ENCODE measurements around the gene LYZL4.

The LYZL4 gene

DNA sequence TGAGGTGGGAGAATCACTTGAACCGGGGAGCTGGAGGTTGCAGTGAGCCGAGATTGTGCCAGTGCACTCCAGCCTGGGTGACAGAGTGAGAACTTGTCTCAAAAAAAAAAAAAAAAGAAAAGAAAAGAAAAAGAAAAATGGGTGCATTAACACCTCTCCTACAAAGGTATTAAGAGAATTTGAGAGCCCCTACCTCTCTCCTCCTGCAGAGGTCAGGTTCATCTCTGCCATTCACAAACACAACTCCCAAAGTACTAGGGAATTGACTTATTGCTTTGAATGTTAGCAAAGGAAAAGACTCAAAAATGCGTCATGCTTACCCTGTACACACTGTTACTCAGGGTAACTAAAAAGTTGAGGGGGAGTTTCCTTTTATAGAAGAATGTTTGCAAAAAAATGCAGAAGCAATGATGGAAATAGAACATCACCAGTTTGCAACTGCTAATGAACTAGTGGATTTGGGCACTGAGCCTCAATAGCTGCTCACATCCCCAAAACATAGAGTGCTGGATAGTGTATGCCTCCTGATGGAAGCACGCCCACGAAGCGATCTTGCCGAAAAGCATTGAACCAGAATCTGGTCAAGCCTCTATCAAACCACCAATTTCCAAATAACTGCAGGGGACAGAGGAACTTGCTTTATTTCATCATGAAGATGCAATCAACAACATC is 15.5 kb upstream of the LYZL4 start:
- no peak for DNase-seq

DNA sequence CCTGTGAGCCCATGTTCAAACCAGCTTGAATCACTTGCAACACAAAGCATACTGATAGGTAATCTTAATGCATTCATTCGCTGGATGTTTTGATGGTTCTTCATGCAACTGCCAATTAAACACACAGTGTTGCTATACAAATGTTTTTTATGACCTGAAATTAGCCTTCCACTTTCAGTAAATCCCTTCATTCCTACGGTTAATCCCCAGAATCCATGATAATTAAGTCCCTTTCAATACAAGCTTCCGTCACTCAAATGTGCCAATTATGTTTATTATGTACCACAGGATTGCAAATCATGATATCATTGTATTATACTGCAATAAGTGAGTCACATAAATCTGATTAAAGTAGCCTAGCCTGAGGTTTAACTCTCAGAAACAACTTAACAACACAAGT is 14.5 kb upstream of the LYZL4 start:
- DNase-seq: no peak

DNA sequence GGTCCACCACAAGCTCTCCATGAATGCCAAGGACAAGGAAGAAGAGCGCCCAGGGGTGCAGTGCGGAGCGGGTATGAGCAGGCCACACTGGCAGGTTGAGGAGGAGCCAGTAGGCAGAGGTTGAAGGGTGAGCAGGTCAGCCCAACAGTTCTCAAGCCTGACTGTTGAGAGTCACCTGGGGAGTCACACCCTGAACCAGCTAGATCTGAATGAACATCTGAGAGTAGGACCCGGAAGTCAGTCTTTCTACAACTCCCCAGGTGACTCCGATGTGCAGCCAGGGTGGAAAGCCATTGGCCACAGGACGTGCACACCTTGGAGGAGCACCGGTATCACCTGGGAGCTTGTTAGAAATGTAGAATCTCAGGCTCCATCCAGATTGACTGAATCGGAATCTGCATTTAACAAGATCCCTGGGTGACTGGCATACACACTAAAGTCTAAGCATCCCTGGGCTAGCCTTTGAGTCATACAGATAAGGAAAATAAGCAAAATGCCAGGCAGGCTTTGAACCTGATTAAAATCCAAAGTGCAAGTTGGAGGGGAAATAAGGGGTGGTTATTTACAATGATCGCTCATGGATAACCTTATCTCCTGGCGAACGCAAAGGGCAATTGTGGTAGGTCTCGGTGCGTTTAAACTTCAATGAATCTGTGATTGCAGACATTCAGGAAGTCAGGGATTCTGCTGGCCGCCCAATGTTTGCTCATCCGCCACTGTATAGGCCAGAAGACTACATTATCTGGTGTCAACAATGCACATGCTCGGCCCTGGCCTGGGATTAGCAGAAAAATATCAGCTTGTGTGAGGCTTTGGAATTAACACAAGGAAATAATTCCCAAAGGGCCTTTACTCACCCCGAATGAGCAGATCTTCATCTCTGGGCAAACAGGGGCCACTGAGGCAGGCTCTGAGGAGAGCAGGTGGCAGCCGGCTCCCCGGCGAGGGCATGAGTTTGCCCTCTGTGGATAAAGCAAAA is 11.7 kb upstream of the LYZL4 start:
- DNase-seq: no peak

DNA sequence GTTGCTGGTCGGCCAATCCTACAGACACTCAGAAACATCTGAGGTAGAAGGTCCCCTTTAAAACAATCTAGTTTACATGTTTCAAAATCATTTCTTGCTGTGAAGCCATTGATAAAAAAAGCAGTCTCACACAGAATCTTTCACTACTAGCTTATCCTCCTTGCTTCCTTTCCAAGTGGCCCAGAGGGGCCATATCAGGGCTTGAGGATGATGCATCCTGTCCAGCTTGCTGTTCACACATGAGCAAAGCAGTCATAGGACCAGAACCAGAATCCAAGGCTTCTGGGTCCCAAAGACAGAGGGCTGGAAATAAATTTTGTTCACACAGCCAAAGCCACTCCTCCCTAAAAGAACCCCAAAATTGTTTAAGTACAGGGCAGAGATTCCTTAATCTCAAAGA is 9.2 kb upstream of the LYZL4 start:
- DNase-seq: no peak

- no peak for DNase-seq
Observed at GRCh38 chr3:42412526-42413155, 2.2 kb upstream of the LYZL4 start.

DNA sequence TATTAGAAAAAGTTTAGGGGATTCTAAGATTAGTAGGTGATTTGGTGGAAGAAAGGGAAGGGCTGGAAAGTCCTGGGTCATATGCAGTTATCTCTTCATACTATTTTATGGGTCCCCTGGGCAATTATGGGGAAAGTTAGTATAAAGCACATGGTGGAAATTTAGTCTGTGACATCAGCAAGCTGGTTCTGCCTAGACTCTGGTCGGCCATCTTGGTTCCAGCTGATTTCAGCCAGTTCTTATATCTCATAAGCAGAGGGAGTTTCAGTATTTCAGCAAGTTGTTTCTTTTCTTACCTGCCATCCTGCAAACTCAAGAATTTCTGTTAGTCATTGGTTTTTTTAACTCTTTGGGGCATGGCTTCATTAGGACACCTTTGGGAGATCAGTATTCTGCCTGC is 1.0 kb upstream of the LYZL4 start:
- DNase-seq: no peak

DNA sequence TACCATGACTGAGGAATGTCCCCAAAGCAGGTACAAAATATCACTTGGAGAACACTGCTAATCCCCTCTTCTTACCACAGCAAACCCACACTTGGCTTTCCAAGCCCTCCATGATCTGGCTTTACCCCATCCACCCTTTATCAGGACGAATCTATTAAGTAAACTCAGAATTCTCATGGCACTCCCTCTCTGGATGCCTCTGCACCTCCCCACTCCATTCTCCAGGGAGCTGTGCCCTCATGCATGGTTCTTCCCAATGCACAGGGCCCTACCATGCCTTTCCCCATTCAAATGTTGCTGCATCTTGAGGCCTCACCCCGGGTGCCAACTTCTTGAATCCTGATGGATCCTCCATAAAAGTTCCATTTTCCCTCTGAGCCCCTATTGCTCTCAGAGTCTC is 2.3 kb downstream of the LYZL4 start:
- DNase-seq: no peak

GRCh38 chr3:42406727-42407450 is 3.5 kb downstream of the LYZL4 start:
- no peak for DNase-seq

DNA sequence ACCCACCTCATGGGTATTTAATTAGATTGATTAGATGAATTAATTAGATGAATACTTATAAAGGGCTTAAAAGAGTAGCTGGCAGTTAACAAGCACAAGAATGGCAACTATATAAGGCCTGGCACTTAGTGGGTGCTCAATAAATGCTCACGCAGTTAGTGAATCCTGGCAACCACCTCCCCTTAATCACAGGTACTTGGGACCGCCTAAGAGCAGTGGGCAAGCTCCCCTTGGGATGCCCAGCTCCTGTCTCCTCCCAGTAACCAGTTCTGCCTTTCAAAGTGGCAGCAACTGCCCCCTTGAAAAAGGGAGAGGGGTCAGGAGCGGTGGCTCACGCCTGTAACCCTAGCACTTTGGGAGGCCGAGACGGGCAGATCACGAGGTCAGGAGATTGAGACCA is 4.6 kb downstream of the LYZL4 start:
- DNase-seq: no peak

DNA sequence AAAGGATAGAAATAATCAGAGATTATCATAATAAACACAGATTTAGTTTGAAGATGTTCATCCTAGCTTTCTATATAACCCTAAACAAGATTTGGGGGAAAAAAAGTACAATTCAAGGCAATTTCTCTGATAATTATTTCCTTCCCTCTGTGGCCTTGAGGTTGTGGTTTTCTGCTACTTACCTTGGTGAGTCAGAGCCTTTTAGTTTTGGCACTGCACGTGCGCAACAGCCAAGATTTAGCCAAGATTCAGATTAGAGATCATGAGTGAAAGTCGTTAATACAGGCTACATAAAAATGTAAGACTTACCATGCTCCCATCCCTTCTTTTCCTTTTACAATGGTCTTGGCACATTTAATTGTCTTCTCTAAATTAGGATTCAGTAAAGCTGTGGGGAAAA is 6.7 kb downstream of the LYZL4 start:
- no peak for DNase-seq

GRCh38 chr3:42402394-42403096 is 7.9 kb downstream of the LYZL4 start:
- no peak for DNase-seq

DNA sequence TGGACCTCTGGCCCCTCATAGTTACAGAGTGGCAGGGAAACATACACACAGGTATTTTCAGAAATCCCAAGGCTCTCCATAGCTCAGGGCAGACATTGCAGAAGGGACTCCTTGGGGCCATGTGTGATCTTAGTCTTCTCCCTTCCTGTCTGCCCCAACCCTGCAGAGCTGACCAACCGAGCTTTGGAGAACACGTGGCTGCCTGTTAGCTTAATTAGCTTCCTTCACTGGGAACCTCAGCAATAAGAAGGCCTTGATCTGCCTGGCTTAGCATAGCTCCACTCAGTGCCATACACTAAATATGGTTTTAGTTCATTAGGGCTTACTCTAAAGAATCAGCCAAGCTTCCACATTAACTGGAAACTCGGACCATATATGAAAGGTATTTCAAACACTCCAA is 12.3 kb downstream of the LYZL4 start:
- DNase-seq: no peak

DNA sequence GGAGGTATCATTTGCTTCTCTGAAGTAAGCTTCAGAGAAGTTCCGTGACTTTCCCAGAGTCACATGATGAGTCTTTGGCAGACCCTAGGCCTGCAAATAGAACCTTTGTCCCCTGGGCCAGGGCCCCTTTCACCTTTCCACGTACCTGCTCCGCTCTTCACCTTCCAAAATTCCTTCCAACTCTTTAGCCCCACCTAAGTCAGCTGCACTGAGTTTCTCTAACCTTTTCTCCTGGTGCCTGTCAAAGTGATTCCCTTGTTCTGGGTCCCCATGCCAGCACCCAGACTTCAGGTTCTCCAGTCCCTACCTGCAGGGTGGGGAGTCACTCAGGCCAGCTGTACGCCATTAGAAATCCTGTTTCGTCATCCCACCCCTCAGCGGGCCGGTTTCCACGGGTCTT is 12.8 kb downstream of the LYZL4 start:
- DNase-seq: no peak

DNA sequence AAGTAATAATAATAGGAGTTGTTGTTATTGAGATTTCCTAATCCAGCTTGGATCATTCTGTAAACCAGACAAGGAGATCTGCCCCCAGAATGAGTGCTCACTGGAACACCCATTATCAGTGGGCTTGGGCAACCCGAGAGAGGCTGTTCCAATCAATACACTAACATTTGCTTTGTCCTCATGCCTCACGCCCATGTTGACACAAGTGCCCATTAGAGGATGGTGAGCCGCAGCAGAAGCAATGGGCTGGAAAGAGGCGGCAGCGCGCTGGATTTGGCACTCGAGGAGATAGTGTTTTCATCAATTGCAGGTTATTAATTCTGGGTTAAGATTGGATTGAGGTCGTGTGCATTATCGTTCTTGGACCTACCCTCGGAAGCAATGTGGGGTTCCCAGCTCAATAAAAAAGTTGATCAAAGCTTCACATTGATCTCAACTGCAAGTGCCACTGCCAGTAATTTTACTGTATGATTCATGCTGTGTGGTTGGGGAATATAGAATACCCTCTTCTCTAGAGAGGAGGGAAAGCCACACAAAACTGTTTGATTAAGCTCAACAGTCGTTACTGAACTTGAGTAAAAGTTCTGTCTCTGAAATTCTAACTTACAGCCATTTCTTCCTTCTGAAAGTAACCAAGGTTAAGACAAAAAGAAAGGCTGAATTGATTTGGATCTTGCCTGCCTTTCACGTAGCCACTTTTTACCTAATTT is 15.7 kb downstream of the LYZL4 start:
- no peak for DNase-seq

DNA sequence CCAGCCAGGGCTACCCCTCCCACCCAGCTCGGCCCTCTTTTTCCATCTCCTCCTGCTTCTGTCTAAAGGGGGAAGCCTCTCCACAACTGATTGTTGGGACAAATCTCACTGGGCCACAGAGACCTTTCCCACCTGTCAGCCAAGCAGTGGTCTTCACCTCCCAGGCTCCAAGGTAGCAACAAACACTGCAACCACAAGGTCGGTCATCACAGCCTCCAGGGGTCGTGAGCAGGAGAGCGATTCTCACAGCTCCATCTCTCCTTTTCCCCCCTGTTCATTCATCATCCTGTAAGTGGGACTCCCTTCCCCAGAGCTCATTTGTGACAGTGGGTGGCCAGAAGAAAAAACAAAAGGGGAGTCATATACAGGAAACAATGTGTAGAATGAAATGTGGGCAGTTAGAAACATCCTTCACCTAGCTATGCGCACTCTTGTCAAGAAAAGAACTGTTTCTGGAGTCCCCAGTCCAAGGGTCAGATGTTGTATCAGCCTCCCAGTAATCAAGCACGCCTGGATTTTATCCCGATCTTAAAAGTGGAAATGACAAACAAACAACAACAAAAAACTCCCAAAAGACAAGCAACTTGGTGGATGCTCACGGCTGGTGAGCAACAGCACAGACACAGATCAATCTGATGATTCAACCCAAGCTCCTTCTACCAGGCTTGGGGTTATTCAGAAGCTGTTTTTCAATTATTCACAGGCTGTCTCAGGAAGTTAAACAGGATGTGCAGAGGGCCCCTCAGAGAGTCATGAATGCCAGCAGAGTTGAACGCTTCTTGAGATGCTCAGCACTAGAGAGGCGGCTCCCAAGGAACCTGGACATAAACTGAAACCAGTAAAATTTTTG is 22.4 kb downstream of the LYZL4 start:
- no peak for DNase-seq

GRCh38 chr3:42381551-42382082 is 28.8 kb downstream of the LYZL4 start:
- DNase-seq: no peak

DNA sequence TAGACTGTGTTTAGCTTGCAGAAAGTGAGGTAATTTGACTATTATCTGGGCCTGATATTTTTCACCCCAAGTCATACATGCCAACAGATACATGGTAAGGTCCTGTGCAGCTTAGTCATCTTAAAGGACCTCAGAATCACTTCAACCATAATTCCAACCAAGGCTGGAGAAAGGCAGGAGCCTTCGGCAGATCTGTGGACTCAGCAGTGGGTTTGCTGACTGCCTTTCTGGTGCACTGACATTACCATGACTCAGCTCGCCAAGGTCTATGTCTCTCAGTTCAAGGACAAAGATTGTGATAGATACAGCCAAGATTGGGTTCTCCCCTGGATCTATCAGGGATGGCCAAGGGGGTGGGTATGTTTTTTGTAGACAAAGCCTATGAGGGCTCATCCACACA is 32.7 kb downstream of the LYZL4 start:
- no peak for DNase-seq

DNA sequence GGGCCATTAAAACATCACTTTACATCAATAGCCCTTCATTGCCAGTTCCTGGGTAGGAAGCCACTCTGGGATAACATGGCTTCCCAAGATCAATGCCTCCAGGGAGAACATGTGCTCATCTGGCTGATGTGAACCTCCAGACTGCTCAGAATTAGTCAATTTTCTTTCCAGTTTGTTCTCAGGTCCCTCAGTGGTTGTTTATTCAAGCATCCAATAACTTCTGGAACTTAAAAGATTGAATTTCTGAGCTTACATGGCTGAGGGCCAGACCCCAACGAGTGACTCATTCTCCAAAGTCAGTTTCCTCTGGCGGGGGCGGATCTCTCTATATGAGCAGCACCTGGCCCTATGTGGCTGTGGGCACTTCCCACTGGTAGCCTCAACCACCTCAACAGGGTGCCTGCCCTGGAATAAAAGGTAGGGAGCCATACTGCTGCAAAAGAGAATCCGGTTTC is 34.0 kb downstream of the LYZL4 start:
- DNase-seq: no peak

DNA sequence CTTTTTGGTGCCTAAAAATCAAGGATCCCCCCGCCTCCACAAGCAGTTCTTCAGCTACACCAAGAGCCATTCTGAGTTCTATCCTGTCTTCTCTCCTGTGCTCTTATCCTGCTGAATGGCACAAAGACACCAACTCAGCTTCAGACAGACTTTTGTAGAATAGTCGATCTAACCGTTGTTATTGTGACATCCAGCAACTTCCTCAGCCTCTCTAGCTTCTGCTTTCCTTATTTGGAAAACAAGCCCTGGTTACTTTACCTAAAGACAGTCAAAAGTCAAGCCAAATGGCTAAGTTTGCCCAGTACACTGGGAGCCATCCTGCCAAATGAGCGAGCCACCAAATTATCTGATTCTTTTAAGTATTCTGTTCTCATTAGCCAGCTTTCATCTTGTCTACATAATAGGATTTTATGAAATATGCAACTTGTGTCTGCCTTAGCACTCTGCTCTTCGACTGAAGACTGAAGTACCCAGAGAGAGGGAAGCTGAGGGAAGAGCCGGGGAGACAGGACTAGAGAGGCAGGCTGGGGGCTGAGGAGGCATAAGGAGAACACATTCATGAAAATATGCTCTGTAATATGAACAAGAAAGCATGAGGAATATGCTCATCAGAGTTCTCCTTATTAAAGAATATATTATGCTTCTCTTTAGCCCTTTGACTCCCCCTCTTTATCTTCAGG is 35.1 kb downstream of the LYZL4 start:
- no peak for DNase-seq

GRCh38 chr3:42371776-42372175 is 38.6 kb downstream of the LYZL4 start:
- no peak for DNase-seq
